Common myeloid progenitor, CD34-positive (primary cell): ENCODE results near the gene MBNL1.
A peak's percentile ranks its signal among the peaks of the same experiment; 100 is the strongest.
"Not testable (repeated sequence)": the region's sequence is repeated elsewhere in the genome, so short reads cannot be mapped to it uniquely, and the experiment has no call there.

Experiments
- CTCF ChIA-PET: fragments of 350-600 bp; sonication (Branson Sonifier 250); formaldehyde crosslinking; loops from one replicate; lab custom pipeline; 2021; ENCODE audit warnings: antibody characterized with exemption; lab: Charles Lee
- POLR2A ChIA-PET: fragments of 350-600 bp; sonication (Branson Sonifier 250); formaldehyde crosslinking; loops from one replicate; lab custom pipeline; 2021; ENCODE audit warnings: antibody characterized with exemption; lab: Charles Lee
- DNase-seq, 3 donors: peaks; one replicate each; pipeline versions ENCODE4 v3.0.0 to v3.0.0-alpha.2; 2013
- H3K27ac ChIP-seq, 2 experiments: 1 replicate in 1 of 2; 2 replicates in 1 of 2; pipeline ENCODE4 v1.7.0; 2013; ENCODE audit warnings: inconsistent platforms in 2 of 2, low read length in 2 of 2, mild to moderate bottlenecking in 2 of 2, low read depth in 1 of 2, moderate library complexity in 1 of 2; ENCODE audit not compliant: severe bottlenecking in 2 of 2, insufficient read depth in 1 of 2, poor library complexity in 1 of 2
- H3K27me3 ChIP-seq, 5 experiments: replicated peaks in 2 of 5; 1 replicate in 3 of 5; 2 replicates in 2 of 5; pipeline versions ENCODE4 v1.6.1 to v1.7.0; 2013; ENCODE audit warnings: low read length in 4 of 5, mild to moderate bottlenecking in 2 of 5, moderate library complexity in 2 of 5, inconsistent platforms in 1 of 5; ENCODE audit not compliant: insufficient read depth in 5 of 5, control insufficient read depth in 4 of 5
- H3K36me3 ChIP-seq, 4 experiments: 1 replicate in 2 of 4; 2 replicates in 2 of 4; pipeline versions ENCODE4 v1.6.1 to v1.7.0; 2013; ENCODE audit warnings: low read length in 3 of 4, control low read depth in 1 of 4, mild to moderate bottlenecking in 1 of 4; ENCODE audit not compliant: control insufficient read depth in 4 of 4, insufficient read depth in 4 of 4
- H3K4me1 ChIP-seq, 4 experiments: 1 replicate in 3 of 4; 2 replicates in 1 of 4; pipeline versions ENCODE4 v1.6.1 to v1.7.1; 2013; ENCODE audit warnings: low read length in 3 of 4, mild to moderate bottlenecking in 3 of 4, control low read depth in 1 of 4, inconsistent platforms in 1 of 4, moderate library complexity in 1 of 4; ENCODE audit not compliant: control insufficient read depth in 4 of 4, insufficient read depth in 4 of 4; ENCODE audit errors: control extremely low read depth in 1 of 4
- H3K4me3 ChIP-seq, 7 experiments: 1 replicate in 4 of 7; 2 replicates in 3 of 7; pipeline versions ENCODE4 v1.5.1 to v1.7.0; 2013; ENCODE audit warnings: mild to moderate bottlenecking in 7 of 7, low read length in 6 of 7, moderate library complexity in 6 of 7, inconsistent platforms in 2 of 7, low read depth in 2 of 7, control low read depth in 1 of 7; ENCODE audit not compliant: insufficient read depth in 4 of 7, control insufficient read depth in 1 of 7; ENCODE audit errors: extremely low read depth in 1 of 7
- H3K9me3 ChIP-seq, 5 experiments: 1 replicate in 4 of 5; 2 replicates in 1 of 5; pipeline versions ENCODE4 v1.6.1 to v1.7.1; 2013; ENCODE audit warnings: low read length in 4 of 5, mild to moderate bottlenecking in 2 of 5, inconsistent platforms in 1 of 5, low read depth in 1 of 5, moderate library complexity in 1 of 5; ENCODE audit not compliant: control insufficient read depth in 4 of 5, insufficient read depth in 2 of 5; ENCODE audit errors: control extremely low read depth in 1 of 5
- WGBS: methylation state at CpG from one replicate; pipeline ENCODE4 v1.1.5; 2013; ENCODE audit not compliant: insufficient coverage; 5-methylcytosine and 5-hydroxymethylcytosine counted together

MBNL1 gene

GRCh38 chr3:152421162-152421561 is 152.4 kb downstream of the MBNL1 start:
- H3K4me3 ChIP-seq, result no peak overlapping the region
- H3K36me3 ChIP-seq, result peaks cover 23 to 62% (median 39%) of the 10 kb centered on the region in 4 experiments
- no peaks in the 10 kb centered on the region for H3K27me3 ChIP-seq
- WGBS, result 100% methylated on average over 3 of the region's 6 CpGs
- H3K27ac ChIP-seq, result no peak overlapping the region
- peaks cover 0 to 23% (median 15%) of the 10 kb centered on the region in 5 experiments for H3K9me3 ChIP-seq
- ChIA-PET POLR2A (no interaction called here), CTCF (interaction anchor here (1.0 to 2.7 kb wide), 5 partner anchors 10 to 92 kb away, joined by 3 to 9 read pairs (median 3); no protein-coding TSS in a partner anchor)
- no peaks in the 10 kb centered on the region for H3K4me1 ChIP-seq
- DNase-seq, result no peak

GRCh38 chr3:152426393-152426792 is 157.7 kb downstream of the MBNL1 start:
- Histone ChIP-seq H3K4me1 (no peaks in the 10 kb centered on the region), H3K27ac (peak overlapping the region in 1 of 2 experiments; percentile 46), H3K27me3 (no peaks in the 10 kb centered on the region), H3K9me3 (peaks cover 0 to 4% (median 2%) of the 10 kb centered on the region in 5 experiments), H3K4me3 (no peak overlapping the region), H3K36me3 (peaks cover 2 to 35% (median 13%) of the 10 kb centered on the region in 4 experiments)
- ChIA-PET CTCF (interaction anchor here (0.8 to 1.2 kb wide), 2 partner anchors 16 to 112 kb away, joined by 3 to 5 read pairs; no protein-coding TSS in a partner anchor), POLR2A (interaction anchor here (0.6 kb wide), 1 partner anchor 267 kb away, joined by 3 read pairs; no protein-coding TSS in a partner anchor)
- DNase-seq, result no peak

GRCh38 chr3:152428577-152428976 is 159.8 kb downstream of the MBNL1 start:
- WGBS, result 82% methylated on average over 3 of the region's 3 CpGs
- CTCF ChIA-PET, result interaction anchor here (1.1 kb wide), 1 partner anchor 8 kb away, joined by 3 read pairs; no protein-coding TSS in a partner anchor

GRCh38 chr3:152430223-152431002 is 161.7 kb downstream of the MBNL1 start:
- Histone ChIP-seq H3K4me1 (peaks cover 0 to under 1% (median under 1%) of the 10 kb centered on the region in 4 experiments), H3K36me3 (peaks cover 16 to 59% (median 30%) of the 10 kb centered on the region in 4 experiments), H3K27ac (peak overlapping the region in 1 of 2 experiments; percentile 31), H3K9me3 (peaks cover 0 to 14% (median 4%) of the 10 kb centered on the region in 5 experiments), H3K4me3 (no peak overlapping the region), H3K27me3 (no peaks in the 10 kb centered on the region)
- ChIA-PET POLR2A (no interaction called here), CTCF (interaction anchor here (0.9 to 4.0 kb wide), 3 partner anchors 11 to 360 kb away, joined by 3 to 19 read pairs (median 3); no protein-coding TSS in a partner anchor)
- DNase-seq, result no peak
- WGBS, result no CpG with 5 or more reads among the region's 2 CpGs

More at GRCh38 chr3:152428577-152428976, 159.8 kb downstream of the MBNL1 start:
- peaks cover 0 to 2% (median under 1%) of the 10 kb centered on the region in 5 experiments for H3K9me3 ChIP-seq
- H3K27ac ChIP-seq, result no peak overlapping the region
- H3K27me3 ChIP-seq, result no peaks in the 10 kb centered on the region
- no peaks in the 10 kb centered on the region for H3K4me1 ChIP-seq
- no peak for DNase-seq
- POLR2A ChIA-PET, result no interaction called here
- no peak overlapping the region for H3K4me3 ChIP-seq
- peaks cover 8 to 50% (median 18%) of the 10 kb centered on the region in 4 experiments for H3K36me3 ChIP-seq

- peak in 2 of 3 donors; percentile 50 to 57 for DNase-seq
- Histone ChIP-seq H3K36me3 (peaks cover 15 to 48% (median 33%) of the 10 kb centered on the region in 4 experiments), H3K27me3 (no peaks in the 10 kb centered on the region), H3K27ac (no peak overlapping the region), H3K9me3 (peaks cover 0 to 14% (median 4%) of the 10 kb centered on the region in 5 experiments), H3K4me3 (no peak overlapping the region), H3K4me1 (peaks cover 12 to 26% (median 16%) of the 10 kb centered on the region in 4 experiments)
- ChIA-PET CTCF (no interaction called here), POLR2A (interaction anchor here (0.6 kb wide), 1 partner anchor 191 kb away, joined by 3 read pairs; no protein-coding TSS in a partner anchor)
- 83% methylated on average over 1 of the region's 2 CpGs for WGBS
These were observed 165.4 kb downstream of the MBNL1 start for GRCh38 chr3:152434142-152434541.

- not testable (repeated sequence) for DNase-seq, H3K27me3 ChIP-seq, H3K4me3 ChIP-seq
- H3K9me3 ChIP-seq, result peaks cover 0 to 14% (median 4%) of the 10 kb centered on the region in 5 experiments
- ChIA-PET CTCF (interaction anchor here (1.1 kb wide), 1 partner anchor 10 kb away, joined by 4 read pairs; no protein-coding TSS in a partner anchor), POLR2A (interaction anchor here (0.6 kb wide), 1 partner anchor 242 kb away, joined by 3 read pairs; no protein-coding TSS in a partner anchor)
- peaks cover 12 to 26% (median 16%) of the 10 kb centered on the region in 4 experiments for H3K4me1 ChIP-seq
- peak overlapping the region in 1 of 2 experiments; percentile 69 for H3K27ac ChIP-seq
- H3K36me3 ChIP-seq, result peaks cover 15 to 54% (median 32%) of the 10 kb centered on the region in 4 experiments
These were observed 166.5 kb downstream of the MBNL1 start for GRCh38 chr3:152435210-152435609.
